Measurements from ENCODE around the gene ABCB11.

DNA sequence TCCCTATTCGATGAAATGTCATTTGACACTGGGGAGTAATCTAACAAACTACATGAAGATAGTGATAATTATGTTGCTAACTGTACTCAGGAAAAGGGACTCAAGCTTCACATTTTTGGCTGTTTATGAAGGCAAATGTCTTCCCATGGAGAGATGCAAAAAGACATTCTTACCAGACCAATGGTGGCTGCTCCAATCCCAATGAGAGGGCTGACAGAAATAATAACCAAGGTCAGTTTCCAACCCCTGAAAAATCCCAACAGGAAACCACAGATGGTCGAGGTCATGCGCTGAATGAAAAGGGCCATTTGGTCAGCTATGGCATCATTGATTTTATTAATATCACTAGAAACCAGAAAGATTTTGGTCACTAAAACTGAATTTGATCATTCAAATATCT lies 37.6 kb downstream of the ABCB11 start:
- TF ChIP-seq SP1 (IDR thresholded peaks at IDR 0.05) (no peak), CTBP1 (IDR thresholded peaks at IDR 0.05; ENCODE audit: borderline replicate concordance) (no peak)

Data from HEK293T (cell line).